Measurements from ENCODE around the gene RGSL1. TPM values are rescaled to one million over a fixed set of nuclear protein-coding genes. Genes with fewer than 3 reads are reported as not detected.

The RGSL1 gene
- total RNA-seq, 1 experiment from 2014 or later: not detected

DNA sequence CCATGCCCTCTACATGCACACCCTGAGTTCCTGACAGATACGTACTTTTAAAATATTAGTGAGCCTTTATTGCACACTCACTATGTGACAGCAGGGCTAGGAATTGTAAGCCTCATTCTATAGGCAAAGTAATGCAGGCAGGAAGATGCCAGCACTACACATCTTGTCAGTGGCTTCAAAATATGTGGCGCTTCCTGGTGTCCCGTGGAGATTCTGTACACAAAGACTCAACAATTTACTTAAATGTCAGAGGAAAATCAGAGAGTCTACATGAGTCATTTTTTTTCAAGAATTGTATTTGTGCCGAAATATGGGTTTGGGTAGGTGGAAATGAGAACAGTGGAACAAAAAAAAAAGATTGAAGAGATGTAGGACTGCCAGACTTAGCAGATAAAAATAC is 111.5 kb downstream of the RGSL1 start:
- H3K4me3 ChIP-seq (ENCODE audit: low read depth in 2 of 2, low read length in 2 of 2): no peak overlapping the region
- ChIA-PET CTCF (no interaction called here), POLR2A (no interaction called here)
- no peak for ATAC-seq
- no peak for DNase-seq (ENCODE audit: low read depth, low spot score)
- H3K9me3 ChIP-seq (ENCODE audit: control insufficient read depth, insufficient read depth, low read depth, low read length): no peaks in the 10 kb centered on the region
- no peak overlapping the region for H3K27ac ChIP-seq (ENCODE audit: low read length)
- no peak for TF ChIP-seq POLR2AphosphoS5 (IDR thresholded peaks at IDR 0.05; ENCODE audit: low read depth, low read length)
- no peak for TF ChIP-seq SIN3A (IDR thresholded peaks at IDR 0.05; ENCODE audit: borderline replicate concordance, insufficient read depth, low read depth, low read length)
- TF ChIP-seq, protein P1, sequence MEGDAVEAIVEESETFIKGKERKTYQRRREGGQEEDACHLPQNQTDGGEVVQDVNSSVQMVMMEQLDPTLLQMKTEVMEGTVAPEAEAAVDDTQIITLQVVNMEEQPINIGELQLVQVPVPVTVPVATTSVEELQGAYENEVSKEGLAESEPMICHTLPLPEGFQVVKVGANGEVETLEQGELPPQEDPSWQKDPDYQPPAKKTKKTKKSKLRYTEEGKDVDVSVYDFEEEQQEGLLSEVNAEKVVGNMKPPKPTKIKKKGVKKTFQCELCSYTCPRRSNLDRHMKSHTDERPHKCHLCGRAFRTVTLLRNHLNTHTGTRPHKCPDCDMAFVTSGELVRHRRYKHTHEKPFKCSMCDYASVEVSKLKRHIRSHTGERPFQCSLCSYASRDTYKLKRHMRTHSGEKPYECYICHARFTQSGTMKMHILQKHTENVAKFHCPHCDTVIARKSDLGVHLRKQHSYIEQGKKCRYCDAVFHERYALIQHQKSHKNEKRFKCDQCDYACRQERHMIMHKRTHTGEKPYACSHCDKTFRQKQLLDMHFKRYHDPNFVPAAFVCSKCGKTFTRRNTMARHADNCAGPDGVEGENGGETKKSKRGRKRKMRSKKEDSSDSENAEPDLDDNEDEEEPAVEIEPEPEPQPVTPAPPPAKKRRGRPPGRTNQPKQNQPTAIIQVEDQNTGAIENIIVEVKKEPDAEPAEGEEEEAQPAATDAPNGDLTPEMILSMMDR (IDR thresholded peaks at IDR 0.05): no peak
- TF ChIP-seq TCF7L2 (IDR thresholded peaks at IDR 0.05; ENCODE audit: low read depth, low read length): no peak
- TF ChIP-seq, protein P2, sequence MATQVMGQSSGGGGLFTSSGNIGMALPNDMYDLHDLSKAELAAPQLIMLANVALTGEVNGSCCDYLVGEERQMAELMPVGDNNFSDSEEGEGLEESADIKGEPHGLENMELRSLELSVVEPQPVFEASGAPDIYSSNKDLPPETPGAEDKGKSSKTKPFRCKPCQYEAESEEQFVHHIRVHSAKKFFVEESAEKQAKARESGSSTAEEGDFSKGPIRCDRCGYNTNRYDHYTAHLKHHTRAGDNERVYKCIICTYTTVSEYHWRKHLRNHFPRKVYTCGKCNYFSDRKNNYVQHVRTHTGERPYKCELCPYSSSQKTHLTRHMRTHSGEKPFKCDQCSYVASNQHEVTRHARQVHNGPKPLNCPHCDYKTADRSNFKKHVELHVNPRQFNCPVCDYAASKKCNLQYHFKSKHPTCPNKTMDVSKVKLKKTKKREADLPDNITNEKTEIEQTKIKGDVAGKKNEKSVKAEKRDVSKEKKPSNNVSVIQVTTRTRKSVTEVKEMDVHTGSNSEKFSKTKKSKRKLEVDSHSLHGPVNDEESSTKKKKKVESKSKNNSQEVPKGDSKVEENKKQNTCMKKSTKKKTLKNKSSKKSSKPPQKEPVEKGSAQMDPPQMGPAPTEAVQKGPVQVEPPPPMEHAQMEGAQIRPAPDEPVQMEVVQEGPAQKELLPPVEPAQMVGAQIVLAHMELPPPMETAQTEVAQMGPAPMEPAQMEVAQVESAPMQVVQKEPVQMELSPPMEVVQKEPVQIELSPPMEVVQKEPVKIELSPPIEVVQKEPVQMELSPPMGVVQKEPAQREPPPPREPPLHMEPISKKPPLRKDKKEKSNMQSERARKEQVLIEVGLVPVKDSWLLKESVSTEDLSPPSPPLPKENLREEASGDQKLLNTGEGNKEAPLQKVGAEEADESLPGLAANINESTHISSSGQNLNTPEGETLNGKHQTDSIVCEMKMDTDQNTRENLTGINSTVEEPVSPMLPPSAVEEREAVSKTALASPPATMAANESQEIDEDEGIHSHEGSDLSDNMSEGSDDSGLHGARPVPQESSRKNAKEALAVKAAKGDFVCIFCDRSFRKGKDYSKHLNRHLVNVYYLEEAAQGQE (IDR thresholded peaks at IDR 0.05; ENCODE audit: insufficient read depth in 1 of 2, low read depth in 2 of 2, low read length in 1 of 2): no peak
- no TSS peak for BruUV-seq (replicated peaks)
- H3K36me3 ChIP-seq (ENCODE audit: control insufficient read depth, insufficient read depth, low read length): no peaks in the 10 kb centered on the region
- in situ Hi-C loops (cut with HindIII; ENCODE audit: low pct_unique_long_range_greater_than_20kb, low sequenced_read_pairs) (no loop called here), intact Hi-C loops (cut with micrococcal nuclease; ENCODE audit: unreplicated experiment) (no loop called here)
- H3K4me1 ChIP-seq (ENCODE audit: control insufficient read depth, insufficient read depth, low read length): no peaks in the 10 kb centered on the region
- no peaks in the 10 kb centered on the region for H3K27me3 ChIP-seq (ENCODE audit: control insufficient read depth, insufficient read depth, low read length)

DNA sequence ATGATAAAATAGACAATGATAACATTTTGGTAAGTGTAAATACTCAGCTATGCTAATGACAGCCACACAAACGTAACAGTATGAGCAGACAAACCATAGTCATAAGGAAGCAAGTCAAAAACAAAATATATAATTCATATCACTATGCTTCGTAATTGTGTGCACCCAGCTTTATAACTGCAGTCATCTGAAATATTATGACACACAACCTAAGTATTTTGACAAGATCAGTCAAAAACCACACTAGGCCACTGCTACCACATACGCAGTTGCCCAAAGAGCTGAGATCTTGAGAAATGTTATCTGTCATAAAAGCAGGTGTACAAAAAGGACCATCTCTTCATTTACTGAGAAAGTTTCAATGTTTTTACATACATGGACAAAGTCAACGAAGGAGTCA is 113.1 kb downstream of the RGSL1 start:
- TF ChIP-seq, protein P2 (IDR thresholded peaks at IDR 0.05; ENCODE audit: insufficient read depth in 1 of 2, low read depth in 2 of 2, low read length in 1 of 2): no peak
- TF ChIP-seq SIN3A (IDR thresholded peaks at IDR 0.05; ENCODE audit: borderline replicate concordance, insufficient read depth, low read depth, low read length): no peak
- no peak for TF ChIP-seq POLR2AphosphoS5 (IDR thresholded peaks at IDR 0.05; ENCODE audit: low read depth, low read length)
- TF ChIP-seq TCF7L2 (IDR thresholded peaks at IDR 0.05; ENCODE audit: low read depth, low read length): no peak
- Histone ChIP-seq H3K36me3 (ENCODE audit: control insufficient read depth, insufficient read depth, low read length) (no peaks in the 10 kb centered on the region), H3K27me3 (ENCODE audit: control insufficient read depth, insufficient read depth, low read length) (no peaks in the 10 kb centered on the region), H3K4me1 (ENCODE audit: control insufficient read depth, insufficient read depth, low read length) (no peaks in the 10 kb centered on the region), H3K9me3 (ENCODE audit: control insufficient read depth, insufficient read depth, low read depth, low read length) (no peaks in the 10 kb centered on the region), H3K27ac (ENCODE audit: low read length) (no peak overlapping the region), H3K4me3 (ENCODE audit: low read depth in 2 of 2, low read length in 2 of 2) (no peak overlapping the region)
- CTCF ChIA-PET: no interaction called here
- DNase-seq (ENCODE audit: low read depth, low spot score): no peak
- intact Hi-C loops (cut with micrococcal nuclease; ENCODE audit: unreplicated experiment): no loop called here
- no TSS peak for BruUV-seq (replicated peaks)
- POLR2A ChIA-PET: no interaction called here
- in situ Hi-C loops (cut with HindIII; ENCODE audit: low pct_unique_long_range_greater_than_20kb, low sequenced_read_pairs): no loop called here
- ATAC-seq: no peak

Data from Panc1 (cell line).